Mucosa of rectum (tissue), 2 donors: ENCODE results near the gene PCDHGB6.
"Not testable (repeated sequence)": the region's sequence is repeated elsewhere in the genome, so short reads cannot be mapped to it uniquely, and the experiment has no call there.

Source experiments
- H3K27ac ChIP-seq, 2 donors: one replicate each; pipeline ENCODE4 v1.7.0; 2013; ENCODE audit warnings: inconsistent platforms in 2 of 2, low read depth in 2 of 2, low read length in 2 of 2
- H3K27me3 ChIP-seq, 2 donors: one replicate each; pipeline ENCODE4 v1.7.0; 2013; ENCODE audit warnings: low read length in 2 of 2; ENCODE audit not compliant: control insufficient read depth in 2 of 2, insufficient read depth in 2 of 2
- H3K36me3 ChIP-seq, 2 donors: one replicate each; pipeline ENCODE4 v1.7.0; 2013; ENCODE audit warnings: low read length in 2 of 2; ENCODE audit not compliant: control insufficient read depth in 2 of 2, insufficient read depth in 2 of 2
- H3K4me1 ChIP-seq, 2 donors: one replicate each; pipeline ENCODE4 v1.7.0; 2013; ENCODE audit warnings: low read length in 2 of 2, mild to moderate bottlenecking in 1 of 2; ENCODE audit not compliant: control insufficient read depth in 2 of 2, insufficient read depth in 2 of 2
- H3K4me3 ChIP-seq, 2 donors: one replicate each; pipeline ENCODE4 v1.7.0; 2013; ENCODE audit warnings: low read length in 2 of 2
- H3K9ac ChIP-seq, 2 donors: one replicate each; pipeline ENCODE4 v1.7.0; 2013; ENCODE audit warnings: low read length in 2 of 2, low read depth in 1 of 2, mild to moderate bottlenecking in 1 of 2
- H3K9me3 ChIP-seq, 2 donors: one replicate each; pipeline ENCODE4 v1.7.0; 2013; ENCODE audit warnings: low read length in 2 of 2; ENCODE audit not compliant: control insufficient read depth in 2 of 2
- donor health status: healthy.
- donor health status: Normal muscosa, but diverticular disease.

PCDHGB6 gene

DNA sequence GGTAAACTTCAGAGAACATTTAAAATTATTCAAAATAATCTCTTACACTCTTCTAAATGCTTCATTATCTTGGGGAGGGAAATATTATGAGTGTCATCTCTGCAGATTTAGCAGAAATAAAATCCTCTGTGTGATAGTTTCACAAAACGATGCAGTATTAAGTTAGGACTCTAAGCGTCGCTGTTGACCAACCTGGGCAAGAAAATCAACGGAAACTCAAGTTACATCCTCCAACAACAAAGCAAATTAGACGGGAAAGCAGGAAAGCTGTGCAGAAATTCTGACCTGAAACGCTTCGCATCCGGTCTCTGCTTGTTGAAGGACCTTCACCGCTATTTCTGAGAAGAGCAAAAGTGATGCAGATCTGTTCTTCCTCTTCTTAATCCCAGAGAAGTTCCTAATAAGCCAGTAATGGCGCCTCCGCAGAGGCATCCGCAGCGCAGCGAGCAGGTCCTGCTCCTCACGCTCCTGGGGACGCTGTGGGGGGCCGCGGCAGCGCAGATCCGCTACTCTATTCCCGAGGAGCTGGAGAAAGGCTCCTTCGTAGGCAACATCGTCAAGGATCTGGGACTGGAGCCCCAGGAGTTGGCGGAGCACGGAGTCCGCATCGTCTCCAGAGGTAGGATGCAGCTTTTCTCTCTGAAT lies 34.0 kb upstream of the PCDHGB6 start, which contains the start of gene PCDHGA6:
PCDHGA6 (plus strand) TSS at position 219 of the 645 bp plus-strand sequence; CDS start at position 412, 193 bp downstream.
- Histone ChIP-seq H3K9me3 (peaks cover 34 to 37% of the 10 kb centered on the region in 2 donors), H3K9ac (no peak within 1 kb of the TSS), H3K36me3 (no peaks in the 10 kb centered on the region), H3K4me3 (peak within 1 kb of the TSS in 1 of 2 donors; percentile 15), H3K27ac (no peak within 1 kb of the TSS), H3K4me1 (no peaks in the 10 kb centered on the region), H3K27me3 (no peaks in the 10 kb centered on the region)

DNA sequence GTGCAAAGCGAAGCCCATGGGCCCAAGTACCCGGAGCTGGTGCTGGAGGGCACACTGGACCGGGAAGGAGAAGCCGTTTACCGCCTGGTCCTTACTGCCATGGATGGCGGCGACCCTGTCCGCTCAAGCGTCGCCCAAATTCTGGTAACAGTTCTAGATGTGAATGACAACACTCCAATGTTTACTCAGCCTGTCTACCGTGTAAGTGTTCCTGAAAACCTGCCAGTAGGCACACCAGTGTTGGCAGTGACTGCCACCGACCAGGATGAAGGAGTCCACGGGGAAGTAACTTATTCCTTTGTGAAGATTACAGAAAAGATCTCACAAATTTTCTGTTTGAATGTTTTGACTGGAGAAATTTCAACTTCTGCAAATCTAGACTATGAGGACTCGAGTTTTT lies 33.2 kb upstream of the PCDHGB6 start:
- H3K9ac ChIP-seq = no peak overlapping the region
- H3K27me3 ChIP-seq = no peaks in the 10 kb centered on the region
- no peaks in the 10 kb centered on the region for H3K4me1 ChIP-seq
- H3K4me3 ChIP-seq = peak overlapping the region in 1 of 2 donors; percentile 15
- H3K9me3 ChIP-seq = peaks cover 34 to 37% of the 10 kb centered on the region in 2 donors
- H3K27ac ChIP-seq = no peak overlapping the region
- no peaks in the 10 kb centered on the region for H3K36me3 ChIP-seq

DNA sequence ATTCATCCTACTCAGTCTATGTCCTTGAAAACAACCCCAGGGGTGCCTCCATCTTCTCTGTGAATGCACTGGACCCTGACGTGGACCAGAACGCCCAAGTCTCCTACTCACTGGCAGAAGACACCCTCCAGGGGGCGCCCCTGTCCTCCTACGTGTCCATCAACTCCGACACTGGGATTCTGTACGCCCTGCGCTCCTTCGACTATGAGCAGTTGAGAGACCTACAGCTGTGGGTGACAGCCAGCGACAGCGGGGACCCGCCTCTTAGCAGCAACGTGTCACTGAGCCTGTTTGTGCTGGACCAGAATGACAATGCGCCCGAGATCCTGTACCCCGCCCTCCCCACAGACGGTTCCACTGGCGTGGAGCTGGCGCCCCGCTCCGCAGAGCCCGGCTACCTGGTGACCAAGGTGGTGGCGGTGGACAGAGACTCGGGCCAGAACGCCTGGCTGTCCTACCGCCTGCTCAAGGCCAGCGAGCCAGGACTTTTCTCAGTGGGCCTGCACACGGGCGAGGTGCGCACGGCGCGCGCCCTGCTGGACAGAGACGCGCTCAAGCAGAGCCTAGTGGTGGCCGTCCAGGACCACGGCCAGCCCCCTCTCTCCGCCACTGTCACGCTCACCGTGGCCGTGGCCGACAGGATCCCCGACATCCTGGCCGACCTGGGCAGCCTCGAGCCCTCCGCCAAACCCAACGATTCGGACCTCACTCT lies 32.2 kb upstream of the PCDHGB6 start:
- not testable (repeated sequence) for H3K9ac ChIP-seq, H3K4me1 ChIP-seq, H3K27me3 ChIP-seq, H3K27ac ChIP-seq, H3K36me3 ChIP-seq, H3K4me3 ChIP-seq
- peaks cover 28 to 37% of the 10 kb centered on the region in 2 donors for H3K9me3 ChIP-seq

DNA sequence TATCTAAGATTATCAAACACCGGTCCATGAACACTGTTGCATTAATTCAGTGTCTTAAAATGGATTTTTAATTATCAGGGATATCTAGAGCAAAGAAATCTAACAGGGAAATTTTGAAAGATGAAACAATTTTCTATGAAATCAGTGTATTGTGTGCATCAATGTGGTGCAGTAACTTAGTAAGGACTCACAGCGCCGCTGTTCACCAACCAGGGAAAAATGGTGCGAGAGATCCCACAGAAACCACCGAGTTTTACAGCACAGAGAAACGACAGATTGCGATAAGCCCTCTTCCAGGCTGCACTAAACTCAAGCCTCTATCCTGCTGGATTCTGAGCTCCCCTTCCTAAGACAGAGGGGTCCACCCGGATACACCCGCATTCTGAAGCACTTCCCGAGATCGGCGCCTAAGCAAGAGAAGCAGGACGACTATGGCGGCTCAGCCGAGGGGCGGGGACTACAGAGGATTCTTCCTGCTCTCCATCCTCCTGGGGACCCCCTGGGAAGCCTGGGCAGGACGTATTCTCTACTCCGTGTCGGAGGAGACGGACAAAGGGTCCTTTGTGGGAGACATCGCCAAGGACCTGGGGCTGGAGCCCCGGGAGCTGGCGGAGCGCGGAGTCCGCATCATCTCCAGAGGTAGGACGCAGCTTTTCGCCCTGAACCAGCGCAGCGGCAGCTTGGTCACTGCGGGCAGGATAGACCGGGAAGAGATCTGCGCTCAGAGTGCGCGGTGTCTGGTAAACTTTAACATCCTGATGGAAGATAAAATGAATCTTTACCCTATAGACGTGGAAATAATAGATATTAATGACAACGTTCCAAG lies 25.1 kb upstream of the PCDHGB6 start, which contains the start of gene PCDHGA7:
PCDHGA7 (plus strand) TSS at position 274 of the 826 bp plus-strand sequence; CDS start at position 432, 158 bp downstream.
- Histone ChIP-seq H3K9ac (no peak within 1 kb of the TSS), H3K4me3 (peak within 1 kb of the TSS; percentile 5 to 29), H3K27ac (no peak within 1 kb of the TSS), H3K36me3 (no peaks in the 10 kb centered on the region), H3K9me3 (peaks cover 0 to 23% of the 10 kb centered on the region in 2 donors), H3K27me3 (no peaks in the 10 kb centered on the region), H3K4me1 (no peaks in the 10 kb centered on the region)

DNA sequence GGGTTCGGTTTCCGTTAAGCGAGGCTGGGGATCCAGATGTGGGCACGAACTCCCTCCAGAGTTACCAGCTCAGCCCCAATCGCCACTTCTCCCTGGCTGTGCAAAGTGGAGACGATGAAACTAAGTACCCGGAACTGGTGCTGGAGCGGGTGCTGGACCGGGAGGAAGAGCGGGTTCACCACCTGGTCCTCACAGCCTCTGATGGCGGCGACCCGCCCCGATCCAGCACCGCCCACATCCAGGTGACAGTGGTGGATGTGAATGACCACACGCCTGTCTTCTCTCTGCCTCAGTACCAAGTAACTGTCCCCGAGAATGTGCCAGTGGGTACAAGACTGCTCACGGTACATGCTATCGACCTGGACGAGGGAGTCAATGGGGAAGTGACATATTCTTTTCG lies 24.5 kb upstream of the PCDHGB6 start:
- Histone ChIP-seq H3K9me3 (peaks cover 2 to 25% of the 10 kb centered on the region in 2 donors), H3K27ac (no peak overlapping the region), H3K9ac (no peak overlapping the region), H3K4me3 (no peak overlapping the region), H3K27me3 (no peaks in the 10 kb centered on the region), H3K36me3 (no peaks in the 10 kb centered on the region), H3K4me1 (no peaks in the 10 kb centered on the region)

DNA sequence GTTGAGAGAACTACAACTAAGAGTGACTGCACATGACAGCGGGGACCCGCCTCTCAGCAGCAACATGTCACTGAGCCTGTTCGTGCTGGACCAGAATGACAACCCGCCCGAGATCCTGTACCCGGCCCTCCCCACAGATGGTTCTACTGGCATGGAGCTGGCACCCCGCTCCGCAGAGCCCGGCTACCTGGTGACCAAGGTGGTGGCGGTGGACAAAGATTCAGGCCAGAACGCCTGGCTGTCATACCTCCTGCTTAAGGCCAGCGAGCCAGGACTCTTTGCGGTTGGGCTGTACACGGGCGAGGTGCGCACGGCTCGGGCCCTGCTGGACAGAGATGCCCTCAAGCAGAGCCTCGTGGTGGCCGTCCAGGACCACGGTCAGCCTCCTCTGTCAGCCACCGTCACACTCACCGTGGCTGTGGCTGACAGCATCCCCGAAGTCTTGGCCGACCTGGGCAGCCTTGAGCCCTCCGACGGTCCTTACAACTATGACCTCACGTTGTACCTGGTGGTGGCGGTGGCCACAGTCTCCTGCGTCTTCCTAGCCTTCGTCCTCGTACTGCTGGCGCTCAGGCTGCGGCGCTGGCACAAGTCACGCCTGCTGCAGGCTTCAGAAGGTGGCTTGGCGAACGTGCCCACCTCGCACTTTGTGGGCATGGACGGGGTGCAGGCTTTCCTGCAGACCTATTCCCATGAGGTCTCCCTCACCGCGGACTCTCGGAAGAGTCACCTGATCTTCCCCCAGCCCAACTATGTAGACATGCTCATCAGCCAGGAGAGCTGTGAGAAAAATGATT lies 23.2 kb upstream of the PCDHGB6 start:
- no peak overlapping the region for H3K4me3 ChIP-seq
- H3K9ac ChIP-seq = no peak overlapping the region
- no peaks in the 10 kb centered on the region for H3K4me1 ChIP-seq
- H3K36me3 ChIP-seq = no peaks in the 10 kb centered on the region
- H3K27me3 ChIP-seq = no peaks in the 10 kb centered on the region
- peaks cover 8 to 39% of the 10 kb centered on the region in 2 donors for H3K9me3 ChIP-seq
- no peak overlapping the region for H3K27ac ChIP-seq

DNA sequence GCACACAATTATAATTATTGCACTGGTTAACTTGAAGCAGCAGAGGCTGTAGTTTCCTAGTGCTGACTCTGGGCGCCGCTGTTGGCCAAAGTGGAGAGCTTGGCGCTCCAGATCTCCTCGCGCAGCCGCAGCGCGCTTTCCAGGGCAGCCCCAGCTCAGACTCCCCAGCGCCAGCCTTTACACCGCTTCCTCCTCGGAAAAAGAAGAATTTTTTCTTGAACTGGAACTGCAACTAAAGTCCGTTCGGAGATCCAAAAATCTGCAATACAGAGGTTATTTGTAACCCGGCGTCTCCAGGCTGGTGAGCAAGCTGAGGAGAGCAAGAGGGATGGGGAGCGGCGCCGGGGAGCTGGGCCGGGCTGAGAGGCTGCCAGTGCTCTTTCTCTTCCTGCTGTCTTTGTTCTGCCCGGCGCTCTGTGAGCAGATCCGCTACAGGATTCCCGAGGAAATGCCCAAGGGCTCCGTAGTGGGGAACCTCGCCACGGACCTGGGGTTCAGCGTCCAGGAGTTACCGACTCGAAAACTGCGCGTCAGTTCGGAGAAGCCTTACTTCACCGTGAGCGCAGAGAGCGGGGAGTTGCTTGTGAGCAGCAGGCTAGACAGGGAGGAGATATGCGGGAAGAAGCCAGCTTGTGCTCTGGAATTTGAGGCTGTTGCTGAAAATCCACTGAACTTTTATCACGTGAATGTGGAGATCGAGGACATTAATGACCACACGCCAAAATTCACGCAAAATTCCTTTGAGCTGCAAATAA lies 20.1 kb upstream of the PCDHGB6 start, which contains the start of gene PCDHGB4:
PCDHGB4 (plus strand) TSS at position 142 of the 755 bp plus-strand sequence; CDS start at position 329, 187 bp downstream.
- H3K27ac ChIP-seq, H3K27me3 ChIP-seq, H3K4me1 ChIP-seq, H3K36me3 ChIP-seq, H3K9ac ChIP-seq: not testable (repeated sequence)
- Histone ChIP-seq H3K9me3 (peaks cover 10 to 46% of the 10 kb centered on the region in 2 donors), H3K4me3 (peak within 1 kb of the TSS in 1 of 2 donors; percentile 29)

DNA sequence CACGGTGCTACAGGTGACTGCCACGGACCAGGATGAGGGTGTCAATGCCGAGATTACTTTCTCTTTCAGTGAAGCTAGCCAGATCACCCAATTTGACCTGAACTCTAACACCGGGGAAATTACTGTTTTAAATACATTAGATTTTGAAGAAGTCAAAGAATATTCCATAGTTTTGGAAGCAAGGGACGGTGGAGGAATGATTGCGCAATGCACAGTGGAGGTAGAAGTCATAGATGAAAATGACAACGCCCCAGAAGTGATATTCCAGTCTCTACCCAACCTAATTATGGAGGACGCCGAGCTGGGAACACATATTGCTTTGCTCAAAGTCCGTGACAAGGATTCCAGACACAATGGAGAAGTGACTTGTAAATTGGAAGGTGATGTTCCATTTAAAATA lies 19.2 kb upstream of the PCDHGB6 start:
- H3K4me1 ChIP-seq = no peaks in the 10 kb centered on the region
- H3K9me3 ChIP-seq = peaks cover 10 to 48% of the 10 kb centered on the region in 2 donors
- no peak overlapping the region for H3K9ac ChIP-seq
- H3K4me3 ChIP-seq = peak overlapping the region in 1 of 2 donors; percentile 29
- H3K27ac ChIP-seq = no peak overlapping the region
- no peaks in the 10 kb centered on the region for H3K27me3 ChIP-seq
- H3K36me3 ChIP-seq = no peaks in the 10 kb centered on the region
